ENCODE results near the gene NUCB1.

The NUCB1 gene

DNA sequence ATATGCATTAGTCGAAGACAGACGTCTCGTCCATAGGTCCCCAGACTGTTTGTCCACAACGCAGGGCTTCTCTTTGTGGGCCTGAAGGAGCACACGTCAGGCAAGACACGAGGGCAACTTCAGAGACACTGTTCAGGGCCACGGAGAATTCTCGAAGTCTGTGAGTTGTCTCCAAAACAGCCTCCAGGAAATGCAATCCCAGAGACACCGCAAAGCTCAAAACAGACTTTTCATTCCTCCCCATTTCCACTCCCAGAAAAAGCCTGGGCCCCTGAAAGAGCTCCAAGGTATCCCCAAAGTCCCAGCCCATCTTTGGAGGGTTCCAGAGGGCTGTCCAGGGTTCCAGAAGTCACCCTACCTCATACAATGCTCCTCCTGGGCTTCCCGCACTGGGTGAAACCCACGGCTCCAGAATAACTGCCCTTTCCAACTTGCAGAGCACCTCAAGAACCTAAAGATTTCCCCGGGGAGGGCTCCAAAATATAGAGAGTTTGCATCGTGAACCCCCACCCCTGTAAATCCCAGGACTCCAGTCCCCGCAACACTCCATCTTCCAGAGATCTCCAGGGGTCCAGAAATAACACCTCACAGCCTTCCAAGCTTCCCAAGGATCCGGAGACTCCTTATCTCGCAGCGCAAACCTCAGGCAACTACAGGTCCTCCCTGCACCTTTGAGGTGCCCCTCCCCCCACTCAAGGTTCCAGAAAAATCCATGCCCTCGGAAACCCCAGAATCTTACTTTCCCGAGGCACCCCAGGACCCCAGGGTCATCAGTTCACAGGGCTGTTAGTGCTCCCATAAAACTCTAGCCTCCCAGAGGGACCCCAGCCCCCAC is 64.3 kb downstream of the NUCB1 start:
- DNase-seq: no peak

- peak; percentile 92 to 96 for DNase-seq
Measured at GRCh38 chr19:48965040-48965805, 65.1 kb downstream of the NUCB1 start, which contains the start of gene FTL. TSS of gene FTL (plus strand) at chr19:48965309. CDS start at chr19:48965508, 199 bp downstream.

DNA sequence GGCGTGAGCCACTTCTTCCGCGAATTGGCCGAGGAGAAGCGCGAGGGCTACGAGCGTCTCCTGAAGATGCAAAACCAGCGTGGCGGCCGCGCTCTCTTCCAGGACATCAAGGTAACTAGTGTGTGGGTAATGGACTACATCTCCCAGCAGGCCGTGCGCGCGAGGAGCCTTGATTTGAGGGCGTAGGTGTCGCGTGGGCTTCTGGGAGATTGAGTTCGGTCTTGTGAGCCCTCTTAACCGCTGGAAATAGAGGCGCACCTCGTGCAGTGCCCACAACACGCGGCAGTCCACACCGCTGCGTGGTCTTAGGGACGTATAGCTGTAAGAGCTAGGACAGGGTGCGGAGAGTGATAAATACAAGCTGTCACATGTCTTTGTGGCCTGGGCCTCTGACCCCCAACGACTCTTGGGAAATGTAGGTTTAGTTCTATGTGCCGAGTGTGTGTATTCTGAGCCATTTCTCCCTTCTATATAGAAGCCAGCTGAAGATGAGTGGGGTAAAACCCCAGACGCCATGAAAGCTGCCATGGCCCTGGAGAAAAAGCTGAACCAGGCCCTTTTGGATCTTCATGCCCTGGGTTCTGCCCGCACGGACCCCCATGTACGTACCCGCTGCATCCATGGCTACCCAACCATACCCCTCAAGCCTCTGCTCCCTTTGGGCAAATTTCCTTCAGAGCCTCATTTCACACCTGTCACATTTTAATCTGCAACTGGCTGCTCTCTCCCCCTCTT is 65.9 kb downstream of the NUCB1 start:
- DNase-seq: peak; percentile 84 to 86

GRCh38 chr19:48966541-48967345 is 66.6 kb downstream of the NUCB1 start:
- DNase-seq: no peak

- DNase-seq: no peak
Measured at GRCh38 chr19:48967346-48968178, 67.5 kb downstream of the NUCB1 start.

DNA sequence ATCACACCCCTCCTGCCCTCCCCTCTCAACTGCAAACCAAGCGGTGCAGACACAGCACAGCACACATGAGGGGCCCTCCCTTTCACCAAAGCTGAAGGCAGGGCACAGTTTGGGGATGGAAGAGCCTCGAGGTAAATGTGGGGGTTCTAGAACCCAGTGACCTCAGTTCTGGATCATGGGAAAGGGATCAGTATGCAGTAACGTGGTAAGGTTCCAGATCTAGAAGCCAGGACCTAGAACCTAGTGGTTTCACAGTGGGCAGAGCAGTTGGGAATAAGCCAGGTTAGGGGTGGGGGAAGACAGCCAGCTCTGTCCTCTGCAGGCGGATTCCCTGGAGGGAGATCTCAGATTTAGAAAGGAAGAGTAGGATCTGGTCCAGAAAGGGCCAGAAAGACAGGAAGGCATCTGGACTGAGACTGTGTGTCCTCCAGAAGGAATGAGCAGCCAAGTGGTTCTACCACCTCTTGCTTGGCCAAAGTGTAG is 68.1 kb downstream of the NUCB1 start:
- DNase-seq: no peak

- no peak for DNase-seq
Measured at GRCh38 chr19:48968813-48969218, 68.7 kb downstream of the NUCB1 start.

- no peak for DNase-seq
Measured at GRCh38 chr19:48969276-48970138, 69.4 kb downstream of the NUCB1 start.

DNA sequence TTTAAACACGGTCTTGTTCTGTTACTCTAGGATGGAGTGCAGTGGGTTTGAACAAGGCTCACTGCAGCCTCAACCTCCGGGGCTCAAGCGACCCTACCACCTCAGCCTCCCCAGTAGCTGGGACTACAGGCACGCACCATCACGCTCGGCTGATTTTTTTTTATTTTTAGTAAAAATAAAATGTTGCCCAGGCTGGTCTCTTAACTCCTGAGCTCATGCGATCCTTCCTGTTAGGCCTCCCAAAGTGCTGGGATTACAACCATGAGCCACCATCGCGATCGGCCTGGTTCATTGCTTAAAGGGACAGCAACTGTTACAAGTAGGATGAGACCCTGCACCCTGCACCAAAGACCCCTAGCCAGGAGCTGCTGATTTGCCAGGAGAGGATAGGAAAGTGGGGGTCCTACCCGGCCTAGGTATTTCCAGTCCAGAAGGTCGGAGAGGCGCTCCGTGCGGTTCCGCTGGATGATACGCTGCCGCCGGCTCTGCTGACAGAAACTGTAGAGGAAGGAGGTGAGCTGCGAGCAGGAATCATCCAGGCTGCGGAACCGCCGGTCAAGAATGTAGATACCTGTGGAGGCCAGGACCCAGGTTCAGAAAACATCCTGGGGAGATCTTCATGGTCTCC is 70.1 kb downstream of the NUCB1 start:
- DNase-seq: no peak

- DNase-seq: peak; percentile 39 to 63
Measured at GRCh38 chr19:48970923-48971395, 70.8 kb downstream of the NUCB1 start.
